Measurements from ENCODE around the gene PAX5.

DNA sequence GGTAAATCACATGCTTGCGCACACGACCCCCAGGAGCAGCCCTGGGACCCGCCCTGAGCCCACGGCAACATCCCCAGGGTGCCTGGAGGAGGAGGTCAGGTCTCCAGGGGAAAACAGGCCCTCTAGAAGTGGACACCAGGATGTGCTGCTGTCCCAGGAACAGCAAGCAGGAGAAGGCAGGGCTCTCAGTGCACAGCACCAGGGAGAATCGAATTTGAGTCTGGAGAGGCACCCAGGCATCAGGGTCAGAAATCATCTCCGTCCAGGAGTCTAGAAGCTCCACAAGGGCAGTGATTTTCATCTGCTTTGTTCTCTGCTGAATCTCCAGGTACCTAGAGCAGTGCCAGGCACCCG is 93.6 kb downstream of the PAX5 start:
- TF ChIP-seq RAD21 (IDR thresholded peaks at IDR 0.05; ENCODE audit: low read depth) (no peak), EP300 (IDR thresholded peaks at IDR 0.05; ENCODE audit: borderline replicate concordance) (no peak), TCF12 (IDR thresholded peaks at IDR 0.05; ENCODE audit: low read depth) (no peak), FOXM1 (IDR thresholded peaks at IDR 0.05; ENCODE audit: borderline replicate concordance, low read depth) (no peak), YY1 (IDR thresholded peaks at IDR 0.05; ENCODE audit: low read depth) (no peak), TAF1 (IDR thresholded peaks at IDR 0.05; ENCODE audit: low read depth) (no peak), EGR1 (IDR thresholded peaks at IDR 0.05) (no peak), CREB1 (IDR thresholded peaks at IDR 0.05; ENCODE audit: low read depth) (no peak), TEAD4 (IDR thresholded peaks at IDR 0.05) (no peak)
- TF ChIP-seq, protein P1, sequence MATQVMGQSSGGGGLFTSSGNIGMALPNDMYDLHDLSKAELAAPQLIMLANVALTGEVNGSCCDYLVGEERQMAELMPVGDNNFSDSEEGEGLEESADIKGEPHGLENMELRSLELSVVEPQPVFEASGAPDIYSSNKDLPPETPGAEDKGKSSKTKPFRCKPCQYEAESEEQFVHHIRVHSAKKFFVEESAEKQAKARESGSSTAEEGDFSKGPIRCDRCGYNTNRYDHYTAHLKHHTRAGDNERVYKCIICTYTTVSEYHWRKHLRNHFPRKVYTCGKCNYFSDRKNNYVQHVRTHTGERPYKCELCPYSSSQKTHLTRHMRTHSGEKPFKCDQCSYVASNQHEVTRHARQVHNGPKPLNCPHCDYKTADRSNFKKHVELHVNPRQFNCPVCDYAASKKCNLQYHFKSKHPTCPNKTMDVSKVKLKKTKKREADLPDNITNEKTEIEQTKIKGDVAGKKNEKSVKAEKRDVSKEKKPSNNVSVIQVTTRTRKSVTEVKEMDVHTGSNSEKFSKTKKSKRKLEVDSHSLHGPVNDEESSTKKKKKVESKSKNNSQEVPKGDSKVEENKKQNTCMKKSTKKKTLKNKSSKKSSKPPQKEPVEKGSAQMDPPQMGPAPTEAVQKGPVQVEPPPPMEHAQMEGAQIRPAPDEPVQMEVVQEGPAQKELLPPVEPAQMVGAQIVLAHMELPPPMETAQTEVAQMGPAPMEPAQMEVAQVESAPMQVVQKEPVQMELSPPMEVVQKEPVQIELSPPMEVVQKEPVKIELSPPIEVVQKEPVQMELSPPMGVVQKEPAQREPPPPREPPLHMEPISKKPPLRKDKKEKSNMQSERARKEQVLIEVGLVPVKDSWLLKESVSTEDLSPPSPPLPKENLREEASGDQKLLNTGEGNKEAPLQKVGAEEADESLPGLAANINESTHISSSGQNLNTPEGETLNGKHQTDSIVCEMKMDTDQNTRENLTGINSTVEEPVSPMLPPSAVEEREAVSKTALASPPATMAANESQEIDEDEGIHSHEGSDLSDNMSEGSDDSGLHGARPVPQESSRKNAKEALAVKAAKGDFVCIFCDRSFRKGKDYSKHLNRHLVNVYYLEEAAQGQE (IDR thresholded peaks at IDR 0.05; ENCODE audit: low read depth), result no peak
